Spleen (tissue), 7 donors: ENCODE results near the gene GLIS1.

Experiments
- POLR2A ChIP-seq, 3 donors: fragments of 450-650 bp; IDR thresholded peaks; one replicate each; pipeline ENCODE4 v1.5.1; 2017; ENCODE audit warnings: antibody characterized with exemption in 3 of 3, mild to moderate bottlenecking in 1 of 3
- TF ChIP-seq, protein P1 (sequence below), 11 experiments: fragments of 200-600 bp in 7 of 11; fragments of 450-650 bp in 4 of 11; sonication (generic) in 4 of 11; IDR thresholded peaks in 8 of 11; conservative IDR thresholded peaks in 3 of 11; 1 replicate in 7 of 11; 2 replicates in 4 of 11; pipeline versions ENCODE4 v1.4.0 to v1.8.0; 2016 to 2021; ENCODE audit warnings: antibody characterized with exemption in 11 of 11, inconsistent platforms in 4 of 11, mild to moderate bottlenecking in 1 of 11
- donor health status: DM: no; HTN: no; CAD: no; lungs with moderate emphysema.
- donor health status: DM: no; HTN: no; CAD: no.
- donor health status: DM: no; HTN: no; CAD: no.

- TF ChIP-seq, protein P1, sequence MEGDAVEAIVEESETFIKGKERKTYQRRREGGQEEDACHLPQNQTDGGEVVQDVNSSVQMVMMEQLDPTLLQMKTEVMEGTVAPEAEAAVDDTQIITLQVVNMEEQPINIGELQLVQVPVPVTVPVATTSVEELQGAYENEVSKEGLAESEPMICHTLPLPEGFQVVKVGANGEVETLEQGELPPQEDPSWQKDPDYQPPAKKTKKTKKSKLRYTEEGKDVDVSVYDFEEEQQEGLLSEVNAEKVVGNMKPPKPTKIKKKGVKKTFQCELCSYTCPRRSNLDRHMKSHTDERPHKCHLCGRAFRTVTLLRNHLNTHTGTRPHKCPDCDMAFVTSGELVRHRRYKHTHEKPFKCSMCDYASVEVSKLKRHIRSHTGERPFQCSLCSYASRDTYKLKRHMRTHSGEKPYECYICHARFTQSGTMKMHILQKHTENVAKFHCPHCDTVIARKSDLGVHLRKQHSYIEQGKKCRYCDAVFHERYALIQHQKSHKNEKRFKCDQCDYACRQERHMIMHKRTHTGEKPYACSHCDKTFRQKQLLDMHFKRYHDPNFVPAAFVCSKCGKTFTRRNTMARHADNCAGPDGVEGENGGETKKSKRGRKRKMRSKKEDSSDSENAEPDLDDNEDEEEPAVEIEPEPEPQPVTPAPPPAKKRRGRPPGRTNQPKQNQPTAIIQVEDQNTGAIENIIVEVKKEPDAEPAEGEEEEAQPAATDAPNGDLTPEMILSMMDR (IDR thresholded peaks at IDR 0.05 in 8 of 11, conservative IDR thresholded peaks at IDR 0.05 in 3 of 11), result no peak
- TF ChIP-seq POLR2A (IDR thresholded peaks at IDR 0.05), result no peak
These were observed 102.3 kb downstream of the GLIS1 start for GRCh38 chr1:53636621-53637171.
